ENCODE measurements around the gene TNFSF10. TPM values are rescaled to one million over a fixed set of nuclear protein-coding genes. Genes with fewer than 3 reads are reported as not detected.
A peak's percentile ranks its signal among the peaks of the same experiment; 100 is the strongest.
"Not testable (repeated sequence)": the region's sequence is repeated elsewhere in the genome, so short reads cannot be mapped to it uniquely, and the experiment has no call there.

TNFSF10 gene
- polyA plus RNA-seq (2013, experiment 1 of 2) = not detected
- polyA plus RNA-seq (2013, experiment 2 of 2) = not detected

DNA sequence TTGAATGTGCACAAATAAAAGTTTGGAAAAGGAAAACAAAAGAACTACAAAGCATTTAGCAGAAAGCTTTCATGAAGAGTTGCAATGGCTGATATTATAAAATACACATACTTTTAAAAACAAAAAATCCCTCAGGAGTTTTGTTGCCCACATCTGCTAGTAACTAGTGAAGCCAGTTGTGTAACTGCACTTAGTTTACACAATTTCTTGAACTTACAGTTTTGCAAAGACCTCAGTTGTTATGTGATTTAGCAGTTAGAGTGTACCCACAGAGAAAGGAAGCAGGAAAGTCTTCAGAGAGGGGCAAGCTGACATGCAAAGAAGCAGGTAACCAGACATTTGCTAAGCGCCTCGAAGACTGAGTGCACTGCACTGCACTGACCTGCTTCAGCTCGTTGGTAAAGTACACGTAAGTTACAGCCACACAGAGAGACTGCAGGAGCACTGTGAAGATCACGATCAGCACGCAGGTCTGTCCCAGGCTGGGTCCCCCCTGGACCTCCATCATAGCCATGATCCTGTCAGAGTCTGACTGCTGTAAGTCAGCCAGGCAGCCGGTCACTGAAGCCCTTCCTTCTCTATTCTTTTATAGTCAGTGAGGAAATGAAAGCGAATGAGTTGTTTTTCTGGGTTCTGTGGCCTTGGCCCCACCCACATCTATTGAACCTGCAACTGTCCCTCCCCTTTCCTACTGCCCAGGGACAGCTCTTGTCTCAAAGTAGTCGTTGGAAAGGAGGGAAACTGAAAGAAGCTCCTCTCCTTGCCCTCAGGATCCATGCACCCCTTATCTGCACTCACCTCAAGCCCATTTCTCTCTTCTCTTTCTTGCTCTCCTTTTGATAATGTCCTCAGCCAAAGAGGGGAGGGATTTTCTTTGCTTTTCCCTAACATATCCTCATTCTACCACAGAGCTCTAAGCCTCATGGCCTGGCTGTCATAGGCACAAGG lies at the start of gene TNFSF10:
TSS of gene TNFSF10 (minus strand) at position 560 of the 948 bp plus-strand sequence. CDS start at position 514, 46 bp downstream.
- no peak for DNase-seq (ENCODE audit: low spot score)
- H2BK12ac ChIP-seq (ENCODE audit: low read length) = no peak within 1 kb of the TSS
- no peak within 1 kb of the TSS for H4K8ac ChIP-seq (ENCODE audit: low read depth, low read length)
- no peak within 1 kb of the TSS for H2BK15ac ChIP-seq (ENCODE audit: low read length)
- no peaks in the 10 kb centered on the region for H3K79me1 ChIP-seq (ENCODE audit: low read depth, low read length)
- H2AFZ ChIP-seq (ENCODE audit: low read length) = peak within 1 kb of the TSS; percentile 86
- H2BK120ac ChIP-seq (ENCODE audit: low read depth, low read length) = no peak within 1 kb of the TSS
- no CpG with 5 or more reads among the region's 9 CpGs for WGBS, 2 donors (ENCODE audit: extremely low coverage in 2 of 2, insufficient read length in 2 of 2, insufficient replicate concordance in 1 of 2)
- no peaks in the 10 kb centered on the region for H3K27me3 ChIP-seq (ENCODE audit: control insufficient read depth in 3 of 3, insufficient read depth in 3 of 3, low read depth in 1 of 3, low read length in 3 of 3)
- no peak within 1 kb of the TSS for H4K91ac ChIP-seq (ENCODE audit: low read depth, low read length, poor library complexity)
- peaks cover 4% of the 10 kb centered on the region in 2 donors for H3K4me1 ChIP-seq (ENCODE audit: control insufficient read depth in 2 of 2, insufficient read depth in 1 of 2, low read depth in 1 of 2, low read length in 2 of 2)
- H3K14ac ChIP-seq (ENCODE audit: low read length) = no peak within 1 kb of the TSS
- no peak within 1 kb of the TSS for H3K18ac ChIP-seq (ENCODE audit: low read length)
- H3K36me3 ChIP-seq (replicated peaks in 1 of 2; ENCODE audit: control insufficient read depth in 2 of 2, insufficient read depth in 2 of 2, low read length in 2 of 2) = no peaks in the 10 kb centered on the region
- H3K4ac ChIP-seq (ENCODE audit: low read length) = no peak within 1 kb of the TSS
- H3K9me3 ChIP-seq (replicated peaks in 1 of 2; ENCODE audit: control insufficient read depth in 2 of 2, insufficient read depth in 1 of 2, low read depth in 1 of 2, low read length in 2 of 2) = no peaks in the 10 kb centered on the region
- H3K27ac ChIP-seq (replicated peaks; ENCODE audit: low read length) = no peak within 1 kb of the TSS
- peak within 1 kb of the TSS; percentile 68 for H3K9ac ChIP-seq (ENCODE audit: low read depth, low read length, poor library complexity)
- peak within 1 kb of the TSS; percentile 52 for H3K23ac ChIP-seq (ENCODE audit: low read depth, low read length, poor library complexity)
- H3K4me2 ChIP-seq (ENCODE audit: insufficient read depth, low read length, poor library complexity, severe bottlenecking) = no peak within 1 kb of the TSS
- peak within 1 kb of the TSS in 1 of 2 donors; percentile 10 for H3K4me3 ChIP-seq (ENCODE audit: low read length in 2 of 2)
- no peak within 1 kb of the TSS for H2BK5ac ChIP-seq (ENCODE audit: low read length)
- no peak within 1 kb of the TSS for H2AK5ac ChIP-seq (ENCODE audit: low read depth, low read length)

DNA sequence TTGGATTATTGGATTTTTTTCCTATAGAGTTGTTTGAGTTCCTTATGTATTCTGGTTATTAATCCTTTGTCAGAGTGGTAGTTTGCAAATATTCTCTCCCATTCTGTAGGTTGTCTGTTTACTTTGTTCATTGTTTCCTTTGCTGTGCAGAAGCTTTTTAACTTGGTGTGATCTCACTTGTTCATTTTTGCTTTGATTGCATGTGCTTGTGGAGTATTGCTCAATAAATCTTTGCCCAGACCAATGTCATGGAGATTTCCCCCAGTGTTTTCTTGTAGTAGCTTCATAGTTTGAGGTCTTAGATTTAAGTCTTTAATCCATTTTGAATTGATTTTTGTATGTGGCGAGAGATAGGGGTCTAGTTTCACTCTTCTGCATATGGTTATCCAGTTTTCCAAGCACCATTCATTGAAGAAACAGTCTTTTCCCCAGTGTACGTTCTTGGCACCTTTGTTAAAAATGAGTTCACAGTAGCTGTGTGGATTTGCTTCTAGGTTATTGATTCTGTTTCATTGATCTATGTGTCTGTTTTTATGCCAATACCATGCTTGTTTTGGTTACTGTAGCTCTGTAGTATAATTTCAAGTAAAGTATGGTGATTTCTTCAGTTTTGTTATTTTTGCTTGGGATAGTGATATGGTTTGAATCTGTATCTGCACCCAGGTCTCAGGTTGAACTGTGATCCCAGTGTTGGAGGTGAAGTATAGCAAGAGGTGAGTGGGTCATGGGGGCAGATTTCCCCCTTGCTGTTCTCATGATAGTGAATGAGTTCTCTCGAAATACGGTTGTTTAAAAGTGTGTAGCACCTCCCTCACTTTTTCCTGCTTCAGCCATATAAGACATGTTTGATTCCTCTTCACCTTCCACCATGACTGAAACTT lies 46.1 kb upstream of the TNFSF10 start:
- Histone ChIP-seq H3K4ac (ENCODE audit: low read length) (no peak overlapping the region), H2BK5ac (ENCODE audit: low read length) (no peak overlapping the region), H3K79me1 (ENCODE audit: low read depth, low read length) (no peaks in the 10 kb centered on the region), H4K8ac (ENCODE audit: low read depth, low read length) (no peak overlapping the region), H3K4me1 (ENCODE audit: control insufficient read depth in 2 of 2, insufficient read depth in 1 of 2, low read depth in 1 of 2, low read length in 2 of 2) (no peaks in the 10 kb centered on the region), H2AK5ac (ENCODE audit: low read depth, low read length) (no peak overlapping the region), H3K27ac (replicated peaks; ENCODE audit: low read length) (no peak overlapping the region), H4K91ac (ENCODE audit: low read depth, low read length, poor library complexity) (no peak overlapping the region), H3K36me3 (replicated peaks in 1 of 2; ENCODE audit: control insufficient read depth in 2 of 2, insufficient read depth in 2 of 2, low read length in 2 of 2) (no peaks in the 10 kb centered on the region), H2BK12ac (ENCODE audit: low read length) (no peak overlapping the region), H2AFZ (ENCODE audit: low read length) (no peak overlapping the region), H2BK15ac (ENCODE audit: low read length) (no peak overlapping the region), H3K4me3 (ENCODE audit: low read length in 2 of 2) (no peak overlapping the region), H3K9me3 (replicated peaks in 1 of 2; ENCODE audit: control insufficient read depth in 2 of 2, insufficient read depth in 1 of 2, low read depth in 1 of 2, low read length in 2 of 2) (no peaks in the 10 kb centered on the region), H3K4me2 (ENCODE audit: insufficient read depth, low read length, poor library complexity, severe bottlenecking) (no peak overlapping the region), H3K14ac (ENCODE audit: low read length) (no peak overlapping the region), H2BK120ac (ENCODE audit: low read depth, low read length) (no peak overlapping the region), H3K27me3 (ENCODE audit: control insufficient read depth in 3 of 3, insufficient read depth in 3 of 3, low read depth in 1 of 3, low read length in 3 of 3) (no peaks in the 10 kb centered on the region), H3K23ac (ENCODE audit: low read depth, low read length, poor library complexity) (no peak overlapping the region), H3K9ac (ENCODE audit: low read depth, low read length, poor library complexity) (no peak overlapping the region), H3K18ac (ENCODE audit: low read length) (no peak overlapping the region)
- WGBS, 2 donors (ENCODE audit: extremely low coverage in 2 of 2, insufficient read length in 2 of 2, insufficient replicate concordance in 1 of 2) = no CpG with 5 or more reads among the region's 4 CpGs
- no peak for DNase-seq (ENCODE audit: low spot score)

DNA sequence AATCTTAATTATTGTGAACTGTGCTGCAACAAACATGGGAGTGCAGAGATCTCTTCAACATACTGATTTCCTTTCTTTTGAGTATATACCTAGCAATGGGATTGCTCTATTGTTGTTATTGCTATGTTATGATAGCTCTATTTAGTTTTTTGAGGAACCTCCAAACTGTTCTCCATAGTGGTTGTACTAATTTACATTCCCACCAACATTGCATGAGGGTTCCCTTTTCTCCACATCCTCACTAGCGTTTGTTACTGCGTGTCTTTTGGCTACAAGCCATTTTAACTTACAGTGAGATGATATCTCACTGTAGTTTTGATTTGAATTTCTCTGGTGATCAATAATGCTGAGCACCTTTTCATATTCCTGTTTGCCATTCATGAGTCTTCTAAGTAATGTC lies 45.5 kb upstream of the TNFSF10 start:
- Histone ChIP-seq H3K27ac (replicated peaks; ENCODE audit: low read length) (no peak overlapping the region), H3K14ac (ENCODE audit: low read length) (no peak overlapping the region), H4K91ac (ENCODE audit: low read depth, low read length, poor library complexity) (no peak overlapping the region)

DNA sequence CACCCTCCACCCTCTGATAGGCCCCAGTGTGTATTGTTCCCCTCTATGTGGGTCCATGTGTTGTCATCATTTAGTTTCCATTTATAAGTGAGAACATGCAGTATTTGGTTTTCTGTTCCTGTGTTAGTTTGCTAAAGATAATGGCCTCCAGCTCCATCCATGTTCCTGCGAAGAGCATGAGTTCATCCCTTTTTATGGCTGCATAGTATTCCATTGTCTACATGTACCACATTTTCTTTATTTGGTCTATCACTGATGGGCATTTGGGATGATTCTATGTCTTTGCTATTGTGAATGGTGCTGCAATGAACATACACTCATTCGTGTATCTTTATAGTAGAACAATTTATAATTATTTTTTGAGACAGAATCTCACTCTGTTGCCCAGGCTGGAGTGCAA lies 43.6 kb upstream of the TNFSF10 start:
- H3K27me3 ChIP-seq (ENCODE audit: control insufficient read depth in 3 of 3, insufficient read depth in 3 of 3, low read depth in 1 of 3, low read length in 3 of 3); H3K4me3 ChIP-seq (ENCODE audit: low read length in 2 of 2); H3K18ac ChIP-seq (ENCODE audit: low read length); H2AFZ ChIP-seq (ENCODE audit: low read length); H3K14ac ChIP-seq (ENCODE audit: low read length); H3K4me2 ChIP-seq (ENCODE audit: insufficient read depth, low read length, poor library complexity, severe bottlenecking); H3K27ac ChIP-seq (replicated peaks; ENCODE audit: low read length); H2BK15ac ChIP-seq (ENCODE audit: low read length); H3K4ac ChIP-seq (ENCODE audit: low read length); H2BK120ac ChIP-seq (ENCODE audit: low read depth, low read length); H2BK12ac ChIP-seq (ENCODE audit: low read length); H3K9ac ChIP-seq (ENCODE audit: low read depth, low read length, poor library complexity); H3K4me1 ChIP-seq (ENCODE audit: control insufficient read depth in 2 of 2, insufficient read depth in 1 of 2, low read depth in 1 of 2, low read length in 2 of 2); H3K36me3 ChIP-seq (replicated peaks in 1 of 2; ENCODE audit: control insufficient read depth in 2 of 2, insufficient read depth in 2 of 2, low read length in 2 of 2); H3K9me3 ChIP-seq (replicated peaks in 1 of 2; ENCODE audit: control insufficient read depth in 2 of 2, insufficient read depth in 1 of 2, low read depth in 1 of 2, low read length in 2 of 2); DNase-seq (ENCODE audit: low spot score); H2BK5ac ChIP-seq (ENCODE audit: low read length); H3K79me1 ChIP-seq (ENCODE audit: low read depth, low read length); H4K91ac ChIP-seq (ENCODE audit: low read depth, low read length, poor library complexity); H2AK5ac ChIP-seq (ENCODE audit: low read depth, low read length); H4K8ac ChIP-seq (ENCODE audit: low read depth, low read length); H3K23ac ChIP-seq (ENCODE audit: low read depth, low read length, poor library complexity): not testable (repeated sequence)
- no CpG with 5 or more reads among the region's 2 CpGs for WGBS, 2 donors (ENCODE audit: extremely low coverage in 2 of 2, insufficient read length in 2 of 2, insufficient replicate concordance in 1 of 2)

More for the DNA sequence above, 45.5 kb upstream of the TNFSF10 start:
- no peak for DNase-seq (ENCODE audit: low spot score)
- Histone ChIP-seq H2AFZ (ENCODE audit: low read length) (no peak overlapping the region), H3K36me3 (replicated peaks in 1 of 2; ENCODE audit: control insufficient read depth in 2 of 2, insufficient read depth in 2 of 2, low read length in 2 of 2) (no peaks in the 10 kb centered on the region), H3K27me3 (ENCODE audit: control insufficient read depth in 3 of 3, insufficient read depth in 3 of 3, low read depth in 1 of 3, low read length in 3 of 3) (no peaks in the 10 kb centered on the region), H2BK5ac (ENCODE audit: low read length) (no peak overlapping the region), H3K9me3 (replicated peaks in 1 of 2; ENCODE audit: control insufficient read depth in 2 of 2, insufficient read depth in 1 of 2, low read depth in 1 of 2, low read length in 2 of 2) (no peaks in the 10 kb centered on the region), H2BK120ac (ENCODE audit: low read depth, low read length) (no peak overlapping the region), H2AK5ac (ENCODE audit: low read depth, low read length) (no peak overlapping the region), H2BK12ac (ENCODE audit: low read length) (no peak overlapping the region), H3K4ac (ENCODE audit: low read length) (no peak overlapping the region), H2BK15ac (ENCODE audit: low read length) (no peak overlapping the region), H4K8ac (ENCODE audit: low read depth, low read length) (no peak overlapping the region), H3K79me1 (ENCODE audit: low read depth, low read length) (no peaks in the 10 kb centered on the region), H3K4me1 (ENCODE audit: control insufficient read depth in 2 of 2, insufficient read depth in 1 of 2, low read depth in 1 of 2, low read length in 2 of 2) (no peaks in the 10 kb centered on the region), H3K4me3 (ENCODE audit: low read length in 2 of 2) (no peak overlapping the region), H3K4me2 (ENCODE audit: insufficient read depth, low read length, poor library complexity, severe bottlenecking) (no peak overlapping the region), H3K9ac (ENCODE audit: low read depth, low read length, poor library complexity) (no peak overlapping the region), H3K23ac (ENCODE audit: low read depth, low read length, poor library complexity) (no peak overlapping the region), H3K18ac (ENCODE audit: low read length) (no peak overlapping the region)
- WGBS, 2 donors (ENCODE audit: extremely low coverage in 2 of 2, insufficient read length in 2 of 2, insufficient replicate concordance in 1 of 2) = no CpG with 5 or more reads among the region's 2 CpGs
